Esophagus muscularis mucosa (tissue), 2 donors: ENCODE data around the gene INTS7.

Experiments used
- EP300 ChIP-seq: sonication (generic); formaldehyde crosslinking; IDR thresholded peaks from one replicate; pipeline ENCODE4 v1.6.1; 2017; ENCODE audit warnings: antibody characterized with exemption
- POLR2A ChIP-seq: fragments of 450-650 bp; IDR thresholded peaks from one replicate; pipeline ENCODE4 v1.6.1; 2017; ENCODE audit warnings: antibody characterized with exemption, moderate library complexity, mild to moderate bottlenecking, low read depth

- TF ChIP-seq POLR2A (no peak), EP300 (no peak)
These were observed 132.6 kb downstream of the INTS7 start for GRCh38 chr1:211902624-211903291.
